H1 (cell line): Measurements from ENCODE around the gene R3HDM4. TPM values are rescaled to one million over a fixed set of nuclear protein-coding genes. Genes with fewer than 3 reads are reported as not detected.

Experiments used
- CTCF ChIA-PET: fragments of 300-600 bp; sonication (Branson Sonifier 250); formaldehyde crosslinking; loops from one replicate; lab custom pipeline; 2021; ENCODE audit not compliant: partially characterized antibody; lab: Charles Lee
- POLR2A ChIA-PET: fragments of 300-600 bp; sonication (Branson Sonifier 250); formaldehyde crosslinking; loops from one replicate; lab custom pipeline; 2021; ENCODE audit warnings: inconsistent platforms; ENCODE audit not compliant: partially characterized antibody; lab: Charles Lee
- DNase-seq, 2 experiments: peaks; one replicate each; pipeline versions ENCODE4 v3.0.0 to v3.0.0-alpha.2; 2010 to 2022; ENCODE audit warnings: low spot score in 2 of 2, low read depth in 1 of 2, mixed read lengths in 1 of 2
- FAIRE-seq: peaks from 2 replicates; lab custom pipeline; 2011; peaks lifted over from hg19 to GRCh38; lab: Jason Lieb, UNC
- H2AFZ ChIP-seq: 2 replicates; pipeline ENCODE4 v1.8.1; 2012; ENCODE audit warnings: low read length, inconsistent platforms
- H2AK5ac ChIP-seq: 2 replicates; pipeline ENCODE4 v1.6.1; 2013; ENCODE audit warnings: low read depth, low read length
- H2BK120ac ChIP-seq: replicated peaks from 2 replicates; pipeline ENCODE3; 2013; ENCODE audit warnings: low read depth, low read length, inconsistent platforms
- H2BK12ac ChIP-seq: 2 replicates; pipeline ENCODE4 v1.6.1; 2013; ENCODE audit warnings: low read depth, low read length
- H2BK15ac ChIP-seq: 2 replicates; pipeline ENCODE4 v1.6.1; 2013; ENCODE audit warnings: low read length
- H2BK20ac ChIP-seq: 2 replicates; pipeline ENCODE4 v1.6.1; 2013; ENCODE audit warnings: low read length
- H2BK5ac ChIP-seq: 2 replicates; pipeline ENCODE4 v1.6.1; 2013; ENCODE audit warnings: low read depth, low read length
- H3K14ac ChIP-seq: 2 replicates; pipeline ENCODE4 v1.6.1; 2013; ENCODE audit warnings: inconsistent platforms; ENCODE audit not compliant: insufficient read length
- H3K18ac ChIP-seq: 2 replicates; pipeline ENCODE4 v1.6.1; 2013; ENCODE audit warnings: low read length; ENCODE audit errors: extremely low read depth
- H3K23ac ChIP-seq: 2 replicates; pipeline ENCODE4 v1.6.1; 2013; ENCODE audit warnings: inconsistent platforms; ENCODE audit not compliant: insufficient read length
- H3K23me2 ChIP-seq: 2 replicates; pipeline ENCODE4 v1.6.1; 2013; ENCODE audit warnings: low read depth, low read length
- H3K27ac ChIP-seq: 2 replicates; pipeline ENCODE4 v1.6.1; 2011; ENCODE audit warnings: low read depth, low read length, inconsistent platforms
- H3K27me3 ChIP-seq, 4 experiments: replicated peaks in 1 of 4; 1 replicate in 1 of 4; 2 replicates in 3 of 4; pipeline versions ENCODE4 v1.6.1 to v1.8.1; 2011 to 2013; ENCODE audit warnings: low read length in 3 of 4, mild to moderate bottlenecking in 3 of 4, inconsistent platforms in 2 of 4, mixed read lengths in 2 of 4, moderate library complexity in 1 of 4; ENCODE audit not compliant: control insufficient read depth in 3 of 4, insufficient read depth in 3 of 4; ENCODE audit errors: extremely low read depth in 1 of 4
- H3K36me3 ChIP-seq, 4 experiments: 2 replicates each; pipeline versions ENCODE4 v1.6.1 to v1.8.1; 2011 to 2013; ENCODE audit warnings: mild to moderate bottlenecking in 4 of 4, low read length in 3 of 4, moderate library complexity in 2 of 4, control low read depth in 1 of 4, inconsistent platforms in 1 of 4; ENCODE audit not compliant: insufficient read depth in 4 of 4, control insufficient read depth in 2 of 4
- H3K4ac ChIP-seq: replicated peaks from 2 replicates; pipeline ENCODE3; 2013; ENCODE audit warnings: low read length, low read depth, mixed read lengths, inconsistent platforms; ENCODE audit not compliant: insufficient read length
- H3K4me1 ChIP-seq, 4 experiments: replicated peaks in 1 of 4; 1 replicate in 1 of 4; 2 replicates in 3 of 4; pipeline versions ENCODE4 v1.6.1 to v1.8.1; 2011 to 2013; ENCODE audit warnings: low read length in 3 of 4, inconsistent platforms in 2 of 4, mixed read lengths in 1 of 4; ENCODE audit not compliant: insufficient read depth in 4 of 4, control insufficient read depth in 3 of 4
- H3K4me2 ChIP-seq, 2 experiments: 2 replicates each; pipeline versions ENCODE4 v1.6.1 to v1.8.1; 2011 to 2013; ENCODE audit warnings: low read depth in 2 of 2, low read length in 2 of 2, control low read depth in 1 of 2, inconsistent platforms in 1 of 2, mild to moderate bottlenecking in 1 of 2; ENCODE audit not compliant: insufficient read depth in 1 of 2
- H3K4me3 ChIP-seq, 4 experiments: fragments of 200-600, 300-600 bp in 1 of 4; sonication (generic), shearing (Covaris generic), sonication (Bioruptor Twin) in 1 of 4; 2 replicates each; pipeline versions ENCODE4 v1.5.1 to v1.8.1; 2011 to 2016; ENCODE audit warnings: low read length in 4 of 4, low read depth in 3 of 4, control low read depth in 2 of 4, inconsistent platforms in 2 of 4, mild to moderate bottlenecking in 2 of 4, mixed read lengths in 1 of 4, moderate library complexity in 1 of 4; ENCODE audit not compliant: insufficient read depth in 2 of 4; ENCODE audit errors: extremely low read depth in 1 of 4
- H3K56ac ChIP-seq: replicated peaks from 2 replicates; pipeline ENCODE3; 2013; ENCODE audit warnings: low read depth, mild to moderate bottlenecking, mixed read lengths, low read length, inconsistent platforms; ENCODE audit not compliant: insufficient read length
- H3K79me1 ChIP-seq: 2 replicates; pipeline ENCODE4 v1.6.1; 2013; ENCODE audit warnings: low read depth, low read length, control low read depth
- H3K79me2 ChIP-seq, 2 experiments: 2 replicates each; pipeline versions ENCODE4 v1.6.1 to v1.8.1; 2012 to 2013; ENCODE audit warnings: low read length in 2 of 2, mild to moderate bottlenecking in 2 of 2, inconsistent platforms in 1 of 2; ENCODE audit not compliant: insufficient read depth in 2 of 2, control insufficient read depth in 1 of 2
- H3K9ac ChIP-seq, 4 experiments: replicated peaks in 1 of 4; 1 replicate in 1 of 4; 2 replicates in 3 of 4; pipeline versions ENCODE4 v1.6.1 to v1.8.1; 2011 to 2013; ENCODE audit warnings: low read depth in 3 of 4, low read length in 3 of 4, control low read depth in 2 of 4, mild to moderate bottlenecking in 2 of 4, moderate library complexity in 2 of 4, inconsistent platforms in 1 of 4; ENCODE audit errors: extremely low read depth in 1 of 4
- H3K9me3 ChIP-seq, 2 experiments: 2 replicates each; pipeline versions ENCODE4 v1.6.1 to v1.8.1; 2012 to 2013; ENCODE audit warnings: mild to moderate bottlenecking in 2 of 2, moderate library complexity in 2 of 2, control low read depth in 1 of 2, inconsistent platforms in 1 of 2, low read depth in 1 of 2, low read length in 1 of 2, mixed read lengths in 1 of 2; ENCODE audit not compliant: insufficient read depth in 2 of 2
- H4K20me1 ChIP-seq, 2 experiments: replicated peaks in 1 of 2; 2 replicates each; pipeline versions ENCODE3 to v1.8.1; 2011 to 2013; ENCODE audit warnings: inconsistent platforms in 2 of 2, low read length in 2 of 2, mild to moderate bottlenecking in 1 of 2; ENCODE audit not compliant: insufficient read depth in 2 of 2, control insufficient read depth in 1 of 2
- H4K5ac ChIP-seq: 2 replicates; pipeline ENCODE4 v1.6.1; 2013; ENCODE audit warnings: low read length, low read depth, mixed read lengths, inconsistent platforms; ENCODE audit not compliant: insufficient read length
- H4K8ac ChIP-seq: 2 replicates; pipeline ENCODE4 v1.8.0; 2013; ENCODE audit warnings: mild to moderate bottlenecking, moderate library complexity, low read length, inconsistent platforms; ENCODE audit not compliant: insufficient read depth; ENCODE audit errors: extremely low read depth
- H4K91ac ChIP-seq: replicated peaks from 2 replicates; pipeline ENCODE3; 2013; ENCODE audit warnings: low read length, mixed read lengths, inconsistent platforms; ENCODE audit not compliant: insufficient read length
- EZH2 ChIP-seq: fragments of 200-600 bp; sonication (generic); IDR thresholded peaks from 2 replicates; pipeline ENCODE4 v1.7.1; 2012; ENCODE audit warnings: low read depth, mild to moderate bottlenecking, moderate library complexity, low read length, inconsistent platforms; ENCODE audit not compliant: severe bottlenecking
- JUN ChIP-seq: IDR thresholded peaks from 2 replicates; pipeline ENCODE4 v1.6.1; 2011; ENCODE audit warnings: low read depth, mild to moderate bottlenecking, improper control_type of control experiment, low read length
- JUND ChIP-seq: IDR thresholded peaks from 2 replicates; pipeline ENCODE4 v1.6.1; 2011; ENCODE audit warnings: mild to moderate bottlenecking, improper control_type of control experiment, low read length
- KDM1A ChIP-seq: fragments of 200-600, 300-600 bp; sonication (generic); IDR thresholded peaks from 2 replicates; pipeline ENCODE4 v1.7.1; 2016; ENCODE audit warnings: mild to moderate bottlenecking, low read length, borderline replicate concordance
- KDM4A ChIP-seq: IDR thresholded peaks from one replicate; pipeline ENCODE4 v1.7.1; 2012; ENCODE audit warnings: low read depth, mild to moderate bottlenecking, moderate library complexity, low read length, inconsistent platforms; ENCODE audit not compliant: severe bottlenecking
- POLR2AphosphoS5 ChIP-seq: IDR thresholded peaks from 2 replicates; pipeline ENCODE4 v1.6.1; 2011; ENCODE audit warnings: low read depth, low read length
- POU5F1 ChIP-seq: IDR thresholded peaks from 2 replicates; pipeline ENCODE4 v1.6.1; 2011; ENCODE audit warnings: low read depth, mild to moderate bottlenecking, low read length, moderate library complexity
- RAD21 ChIP-seq, 2 experiments: IDR thresholded peaks in 1 of 2; conservative IDR thresholded peaks in 1 of 2; 2 replicates each; pipeline ENCODE4 v1.6.1; 2011; ENCODE audit warnings: low read depth in 2 of 2, low read length in 2 of 2, improper control_type of control experiment in 1 of 2, inconsistent platforms in 1 of 2, mild to moderate bottlenecking in 1 of 2, moderate library complexity in 1 of 2
- RBBP5 ChIP-seq: IDR thresholded peaks from 2 replicates; pipeline ENCODE4 v1.7.1; 2012; ENCODE audit warnings: low read depth, mild to moderate bottlenecking, inconsistent platforms, low read length, moderate library complexity, borderline replicate concordance
- SUZ12 ChIP-seq: fragments of 200-600 bp; sonication (generic); IDR thresholded peaks from 2 replicates; pipeline ENCODE4 v1.6.1; 2012; ENCODE audit warnings: mild to moderate bottlenecking, inconsistent platforms, low read length, moderate library complexity, mixed read lengths
- TCF12 ChIP-seq: IDR thresholded peaks from 2 replicates; pipeline ENCODE4 v1.6.1; 2011; ENCODE audit warnings: low read depth, mild to moderate bottlenecking, low read length
- WGBS, 2 experiments: shearing (Covaris generic) in 1 of 2; methylation state at CpG; one replicate each; pipeline versions ENCODE4 v1.1.6 to v1.1.7; 2013 to 2015; ENCODE audit warnings: low lambda C conversion rate in 2 of 2, mixed read lengths in 2 of 2, inconsistent platforms in 1 of 2, low coverage in 1 of 2, missing lambda C conversion rate in 1 of 2; ENCODE audit not compliant: insufficient replicate concordance in 2 of 2, insufficient coverage in 1 of 2, insufficient read length in 1 of 2; ENCODE audit errors: extremely low coverage in 1 of 2, missing lambda C conversion rate in 1 of 2; 5-methylcytosine and 5-hydroxymethylcytosine counted together
- polyA plus RNA-seq, 7 experiments: library from polyadenylated mRNA; depleted of rRNA in 3 of 7; stranded (reverse) in 5 of 7; unstranded in 2 of 7; fragments of >200 nt in 5 of 7; fragments of 200-250 nt in 2 of 7; gene quantifications; 1 replicate in 5 of 7; 2 replicates in 1 of 7; 4 replicates in 1 of 7; pipeline versions ENCODE4 v1.2.1 to v1.2.3, GENCODE V29; 2011 to 2013; ENCODE audit warnings: missing spikeins in 2 of 7, mixed read lengths in 2 of 7
- total RNA-seq: library from RNA; stranded (reverse); fragmentation: NEBNext Ultra II Directional; extraction: Animal tissue kit (Norgen Biotek cat#: 25700); gene quantifications from 2 replicates; pipeline ENCODE4 v1.2.1, GENCODE V29; 2021

R3HDM4 gene
- total and polyA plus RNA-seq, 2 of the 8 experiments (the other 6 are each of a cell fraction or from before 2014, with no cell fraction given), result 76.8 to 102 TPM

DNA sequence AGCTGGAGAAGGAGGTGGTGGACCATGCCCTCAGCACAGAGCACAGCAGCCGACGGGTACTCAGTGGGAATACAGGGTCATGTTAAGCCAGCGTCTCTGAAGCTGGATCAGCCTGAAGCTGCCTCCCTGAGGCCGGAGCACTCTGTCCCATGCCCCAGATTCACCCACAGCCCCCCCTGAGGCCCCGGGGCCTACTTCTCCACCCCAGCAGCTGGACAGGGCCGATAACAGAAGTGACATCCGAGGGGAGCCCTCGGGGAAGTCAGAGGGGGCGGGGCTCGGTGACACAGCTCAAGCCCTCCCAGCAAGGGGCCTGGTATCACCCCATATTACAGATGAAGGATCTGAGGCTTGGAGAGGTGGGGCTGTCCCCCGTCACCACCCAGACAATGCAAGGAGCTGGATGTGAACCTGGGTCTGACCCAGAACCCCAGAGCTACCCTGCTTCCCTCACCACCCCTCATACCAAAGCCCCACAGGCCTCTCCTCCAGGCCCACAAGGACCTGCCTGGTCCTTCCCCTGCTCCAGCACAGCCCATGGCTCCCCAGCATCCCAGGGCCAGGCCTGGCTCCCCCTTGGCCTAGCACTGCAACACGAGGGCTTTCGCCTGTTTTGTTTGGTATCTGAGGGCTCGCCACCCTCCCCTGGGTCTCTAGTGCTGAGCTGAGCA is 5.7 kb downstream of the R3HDM4 start:
- peaks cover 12% of the 10 kb centered on the region for H3K79me1 ChIP-seq
- H2AK5ac ChIP-seq, result no peak overlapping the region
- no peaks in the 10 kb centered on the region for H3K23me2 ChIP-seq
- H3K9ac ChIP-seq, result no peak overlapping the region
- H3K56ac ChIP-seq, result no peak overlapping the region
- no peak overlapping the region for H2BK120ac ChIP-seq
- no peak overlapping the region for H3K4ac ChIP-seq
- no peaks in the 10 kb centered on the region for H3K9me3 ChIP-seq
- H2BK12ac ChIP-seq, result no peak overlapping the region
- no peak for TF ChIP-seq TCF12
- no peak for TF ChIP-seq KDM4A
- TF ChIP-seq EZH2, result no peak
- TF ChIP-seq RAD21 (IDR thresholded peaks at IDR 0.05 in 1 of 2, conservative IDR thresholded peaks at IDR 0.05 in 1 of 2; ENCODE audit: low read depth in 2 of 2, low read length in 2 of 2), result no peak
- no peak for TF ChIP-seq SUZ12
- no peak for TF ChIP-seq KDM1A
- TF ChIP-seq RBBP5, result no peak
- no peak for TF ChIP-seq JUN
- no peak for TF ChIP-seq POU5F1
- no peak for TF ChIP-seq JUND
- TF ChIP-seq POLR2AphosphoS5, result no peak
- no peak overlapping the region for H4K8ac ChIP-seq
- peaks cover 0 to 3% (median 0%) of the 10 kb centered on the region in 4 experiments; a peak in 1 of 8 replicates for H3K36me3 ChIP-seq
- H4K5ac ChIP-seq, result no peak overlapping the region
- H3K27ac ChIP-seq, result no peak overlapping the region
- no peak overlapping the region for H2BK20ac ChIP-seq
- peaks cover 14 to 25% of the 10 kb centered on the region in 2 experiments for H4K20me1 ChIP-seq
- H3K27me3 ChIP-seq, result no peaks in the 10 kb centered on the region
- no peak overlapping the region for H3K4me3 ChIP-seq
- no peak overlapping the region for H3K14ac ChIP-seq
- peaks cover 0 to 46% of the 10 kb centered on the region in 2 experiments for H3K79me2 ChIP-seq
- no peak for DNase-seq
- no peak overlapping the region for H3K4me2 ChIP-seq
- no peak overlapping the region for H3K18ac ChIP-seq
- no peak overlapping the region for H2BK15ac ChIP-seq
- H3K4me1 ChIP-seq, result peaks cover 0 to 3% (median under 1%) of the 10 kb centered on the region in 4 experiments; a peak in 1 of 7 replicates
- no peak overlapping the region for H2AFZ ChIP-seq
- ChIA-PET POLR2A (interaction anchor here (1.0 to 2.4 kb wide), 5 partner anchors 11 to 109 kb away, joined by 3 to 5 read pairs (median 4); partner anchors contain the start of genes MED16 and RNU6-9), CTCF (interaction anchor here (0.7 to 2.2 kb wide), 9 partner anchors 8 to 94 kb away, joined by 3 to 8 read pairs (median 4); partner anchors contain the start of genes MED16 and RNU6-9)
- H4K91ac ChIP-seq, result no peak overlapping the region
- no peak overlapping the region for H3K23ac ChIP-seq
- FAIRE-seq, result no peak
- 91% methylated on average over 13 of the region's 14 CpGs; no CpG with 5 or more reads in 1 of the 2 experiments for WGBS, 2 experiments
- no peak overlapping the region for H2BK5ac ChIP-seq
